BLaER1 treated with 17β-estradiol and CSF1 and Interleukin-3, amounts not matched to agents 10 nM and 100 nM (cell line): ENCODE data around the gene ACADVL.

ENCODE experiments used
- H3K27ac ChIP-seq, 11 experiments: shearing (Covaris generic); formaldehyde crosslinking; 2 replicates each; pipeline ENCODE4 v1.8.1; 2022
- H3K27me3 ChIP-seq, 11 experiments: shearing (Covaris generic); formaldehyde crosslinking; 2 replicates each; pipeline ENCODE4 v1.8.1; 2022
- H3K36me3 ChIP-seq, 11 experiments: shearing (Covaris generic); formaldehyde crosslinking; 2 replicates each; pipeline ENCODE4 v1.8.1; 2022
- H3K4me1 ChIP-seq, 10 experiments: shearing (Covaris generic); formaldehyde crosslinking; 2 replicates each; pipeline ENCODE4 v1.8.1; 2022
- H3K4me2 ChIP-seq, 11 experiments: shearing (Covaris generic); formaldehyde crosslinking; 2 replicates each; pipeline ENCODE4 v1.8.1; 2022
- H3K4me3 ChIP-seq, 10 experiments: shearing (Covaris generic); formaldehyde crosslinking; 2 replicates each; pipeline ENCODE4 v1.8.1; 2022
- H3K9ac ChIP-seq, 11 experiments: shearing (Covaris generic); formaldehyde crosslinking; 2 replicates each; pipeline ENCODE4 v1.8.1; 2022
- H3K9me3 ChIP-seq, 11 experiments: shearing (Covaris generic); formaldehyde crosslinking; replicated peaks in 1 of 11; 2 replicates each; pipeline ENCODE4 v1.8.1; 2022
- H4K20me1 ChIP-seq, 11 experiments: shearing (Covaris generic); formaldehyde crosslinking; 2 replicates each; pipeline ENCODE4 v1.8.1; 2022
- Cebpa-rat ChIP-seq, 11 experiments: shearing (Covaris generic); IDR thresholded peaks; 2 replicates each; pipeline ENCODE4 v1.8.1; 2022

ACADVL gene

GRCh38 chr17:7203391-7203790, 16.3 kb upstream of the ACADVL start:
- Histone ChIP-seq H3K4me3 (no peak overlapping the region), H3K4me1 (peaks cover 26 to 46% (median 41%) of the 10 kb centered on the region in 10 experiments), H3K27me3 (no peaks in the 10 kb centered on the region), H3K9me3 (no peaks in the 10 kb centered on the region), H3K27ac (peak overlapping the region in 1 of 11 experiments; percentile 78; a peak in 1 of 22 replicates), H3K9ac (no peak overlapping the region; a peak in 1 of 22 replicates), H4K20me1 (peaks cover 13 to 56% (median 40%) of the 10 kb centered on the region in 11 experiments; a peak in 18 of 22 replicates), H3K4me2 (no peak overlapping the region), H3K36me3 (peaks cover 53 to 66% (median 57%) of the 10 kb centered on the region in 11 experiments)
- no peak for TF ChIP-seq Cebpa-rat (IDR thresholded peaks at IDR 0.05)

DNA sequence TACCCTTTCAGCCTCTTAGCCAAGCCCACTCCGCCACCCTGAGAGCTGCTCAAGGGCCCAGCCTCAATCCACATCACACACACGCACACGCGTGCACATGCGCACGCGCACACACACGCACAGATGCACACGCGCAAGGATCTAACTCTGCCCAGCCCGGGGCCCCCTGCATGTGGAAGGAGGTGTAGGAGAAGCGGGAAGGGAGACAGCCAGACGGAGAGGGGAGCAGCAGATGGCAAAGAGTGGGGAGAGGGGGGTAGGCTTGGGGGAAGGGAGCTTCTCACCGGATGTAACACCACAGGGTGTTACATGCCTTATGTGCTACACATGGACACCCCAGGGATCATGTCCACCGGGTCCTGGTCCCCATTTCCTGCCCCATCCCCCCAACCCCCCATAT, 15.4 kb upstream of the ACADVL start:
- TF ChIP-seq Cebpa-rat (IDR thresholded peaks at IDR 0.05) = no peak
- H3K4me1 ChIP-seq = peaks cover 26 to 52% (median 47%) of the 10 kb centered on the region in 10 experiments
- no peaks in the 10 kb centered on the region for H3K27me3 ChIP-seq
- H3K4me3 ChIP-seq = peak overlapping the region in 9 of 10 experiments; percentile 42 to 68 (median 54); a peak in 18 of 20 replicates
- peaks cover 14 to 65% (median 49%) of the 10 kb centered on the region in 11 experiments; a peak in 19 of 22 replicates for H4K20me1 ChIP-seq
- H3K9ac ChIP-seq = peak overlapping the region; percentile 59 to 76 (median 69); a peak in 20 of 22 replicates
- H3K27ac ChIP-seq = peak overlapping the region in 10 of 11 experiments; percentile 53 to 78 (median 74); a peak in 20 of 22 replicates
- H3K36me3 ChIP-seq = peaks cover 45 to 66% (median 49%) of the 10 kb centered on the region in 11 experiments
- peak overlapping the region; percentile 60 to 94 (median 85) for H3K4me2 ChIP-seq
- H3K9me3 ChIP-seq = no peaks in the 10 kb centered on the region

- peak overlapping the region; percentile 59 to 76 (median 69) for H3K9ac ChIP-seq
- H3K27me3 ChIP-seq = no peaks in the 10 kb centered on the region
- H4K20me1 ChIP-seq = peaks cover 14 to 71% (median 55%) of the 10 kb centered on the region in 11 experiments; a peak in 19 of 22 replicates
- no peaks in the 10 kb centered on the region for H3K9me3 ChIP-seq
- peak overlapping the region; percentile 42 to 68 (median 54) for H3K4me3 ChIP-seq
- H3K27ac ChIP-seq = peak overlapping the region; percentile 33 to 78 (median 74); a peak in 21 of 22 replicates
- H3K4me1 ChIP-seq = peaks cover 26 to 56% (median 47%) of the 10 kb centered on the region in 10 experiments
- peak overlapping the region; percentile 60 to 94 (median 85) for H3K4me2 ChIP-seq
- no peak for TF ChIP-seq Cebpa-rat (IDR thresholded peaks at IDR 0.05)
- peaks cover 40 to 62% (median 43%) of the 10 kb centered on the region in 11 experiments for H3K36me3 ChIP-seq
Observed at GRCh38 chr17:7204828-7205461, 14.8 kb upstream of the ACADVL start.

- Histone ChIP-seq H3K4me3 (peak overlapping the region; percentile 42 to 68 (median 54); a peak in 14 of 20 replicates), H3K4me2 (peak overlapping the region; percentile 60 to 94 (median 85)), H3K9ac (peak overlapping the region; percentile 59 to 76 (median 69); a peak in 16 of 22 replicates), H4K20me1 (peaks cover 17 to 77% (median 62%) of the 10 kb centered on the region in 11 experiments; a peak in 20 of 22 replicates), H3K36me3 (peaks cover 34 to 62% (median 37%) of the 10 kb centered on the region in 11 experiments), H3K27ac (peak overlapping the region in 10 of 11 experiments; percentile 53 to 78 (median 74); a peak in 19 of 22 replicates), H3K27me3 (no peaks in the 10 kb centered on the region), H3K4me1 (peaks cover 26 to 61% (median 50%) of the 10 kb centered on the region in 10 experiments), H3K9me3 (no peaks in the 10 kb centered on the region)
- TF ChIP-seq Cebpa-rat (IDR thresholded peaks at IDR 0.05) = no peak
Observed at GRCh38 chr17:7205561-7205960, 14.2 kb upstream of the ACADVL start.

DNA sequence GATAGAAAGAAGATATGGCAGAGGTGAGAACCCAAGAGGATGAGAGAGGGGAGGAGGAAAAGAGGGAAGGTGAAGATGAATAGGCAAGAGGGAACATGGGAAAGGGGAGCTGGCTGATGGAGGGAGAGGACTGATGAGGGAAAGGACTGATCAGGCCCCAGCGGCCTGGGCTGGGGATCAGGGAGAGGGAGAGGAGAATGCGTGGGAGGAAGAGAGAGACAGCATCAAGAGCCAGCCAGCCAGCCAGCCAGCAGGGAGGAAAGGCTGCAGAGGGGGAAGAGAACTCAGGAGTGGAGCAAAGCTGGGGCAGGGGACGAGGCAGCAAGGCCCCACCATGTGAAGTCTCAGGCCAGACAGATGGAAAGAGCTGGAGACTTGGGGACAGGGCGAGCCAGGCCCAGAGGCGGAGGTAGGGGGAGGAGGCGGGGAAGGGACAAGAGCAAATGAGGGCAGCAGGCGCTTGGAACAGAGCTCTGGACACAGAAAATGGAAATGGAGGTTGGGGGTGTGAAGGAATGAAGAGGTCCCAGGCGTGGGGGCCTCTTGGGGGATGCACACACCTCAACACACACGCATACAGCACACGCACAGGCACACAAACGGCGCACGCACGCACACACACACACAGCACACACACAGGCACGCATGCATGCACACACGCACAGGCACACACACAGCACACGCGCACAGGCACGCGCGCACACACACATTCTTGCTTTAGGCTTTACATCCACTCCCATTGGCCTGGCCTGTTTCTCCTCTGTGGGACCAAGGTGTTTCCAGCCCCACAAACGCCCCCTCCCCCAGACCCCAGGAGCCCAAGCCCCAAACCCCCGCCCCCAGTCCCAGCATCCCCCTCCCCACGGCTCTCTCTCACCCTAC, 12.4 kb upstream of the ACADVL start:
- Histone ChIP-seq H3K4me3 (no peak overlapping the region), H3K9ac (peak overlapping the region in 2 of 11 experiments; percentile 18 to 28; a peak in 2 of 22 replicates), H3K36me3 (peaks cover 16 to 45% (median 19%) of the 10 kb centered on the region in 11 experiments), H3K9me3 (no peaks in the 10 kb centered on the region), H3K4me1 (peaks cover 33 to 73% (median 59%) of the 10 kb centered on the region in 10 experiments), H3K27me3 (no peaks in the 10 kb centered on the region), H3K4me2 (peak overlapping the region in 6 of 11 experiments; percentile 3 to 42 (median 23); a peak in 8 of 22 replicates), H3K27ac (peak overlapping the region in 1 of 11 experiments; percentile 29; a peak in 1 of 22 replicates), H4K20me1 (peaks cover 18 to 93% (median 75%) of the 10 kb centered on the region in 11 experiments; a peak in 20 of 22 replicates)
- no peak for TF ChIP-seq Cebpa-rat (IDR thresholded peaks at IDR 0.05)

- Histone ChIP-seq H3K4me2 (peak overlapping the region in 2 of 11 experiments; percentile 5 to 38; a peak in 1 of 22 replicates), H4K20me1 (peaks cover 18 to 96% (median 80%) of the 10 kb centered on the region in 11 experiments; a peak in 20 of 22 replicates), H3K9ac (peak overlapping the region in 2 of 11 experiments; percentile 5 to 56; a peak in 2 of 22 replicates), H3K36me3 (peaks cover 8 to 38% (median 11%) of the 10 kb centered on the region in 11 experiments), H3K27me3 (no peaks in the 10 kb centered on the region), H3K4me3 (no peak overlapping the region), H3K4me1 (peaks cover 40 to 80% (median 66%) of the 10 kb centered on the region in 10 experiments), H3K9me3 (no peaks in the 10 kb centered on the region), H3K27ac (no peak overlapping the region)
- no peak for TF ChIP-seq Cebpa-rat (IDR thresholded peaks at IDR 0.05)
Observed at GRCh38 chr17:7208027-7208571, 11.6 kb upstream of the ACADVL start.

DNA sequence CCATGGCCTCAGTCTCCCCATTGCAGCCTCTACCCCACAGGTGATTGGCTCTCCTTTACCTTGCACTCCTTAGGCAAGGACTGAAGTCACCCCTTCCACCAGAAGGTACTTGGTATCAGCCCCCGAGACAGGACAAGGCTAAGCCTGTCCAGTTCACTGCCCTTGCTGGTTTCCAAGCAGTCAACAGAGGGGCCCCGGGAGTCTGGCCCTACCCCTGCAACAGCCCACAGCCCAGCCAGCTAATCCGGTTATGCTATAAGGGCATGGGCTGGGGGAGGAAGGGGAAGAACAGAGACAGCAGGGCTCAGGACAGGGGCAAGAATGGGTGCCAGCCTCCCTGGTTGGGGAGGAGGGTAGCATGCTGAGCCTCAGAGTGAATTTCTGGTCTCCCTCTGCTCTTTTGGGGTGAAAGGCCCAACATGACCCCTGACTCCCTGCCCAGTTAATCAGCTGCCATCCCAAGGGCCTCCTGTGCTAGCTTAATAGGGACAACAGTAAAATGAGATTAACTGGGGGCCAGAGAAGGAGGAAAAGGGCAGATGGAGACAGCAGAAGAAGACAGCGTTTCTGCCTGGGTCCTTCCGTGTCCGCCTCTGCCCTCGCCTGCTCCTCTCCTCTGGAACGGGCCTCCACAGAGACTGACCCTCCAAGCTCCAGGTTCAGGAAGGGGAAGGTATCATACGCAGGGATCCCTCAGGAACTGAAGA, 10.8 kb upstream of the ACADVL start:
- peak overlapping the region in 1 of 11 experiments; percentile 18; a peak in 2 of 22 replicates for H3K27ac ChIP-seq
- H3K9ac ChIP-seq = peak overlapping the region in 5 of 11 experiments; percentile 25 to 56 (median 32); a peak in 5 of 22 replicates
- H3K36me3 ChIP-seq = peaks cover under 1 to 30% (median 3%) of the 10 kb centered on the region in 11 experiments; a peak in 20 of 22 replicates
- no peaks in the 10 kb centered on the region for H3K27me3 ChIP-seq
- peaks cover 48 to 86% (median 73%) of the 10 kb centered on the region in 10 experiments for H3K4me1 ChIP-seq
- peak overlapping the region in 3 of 11 experiments; percentile 5 to 38 (median 14); a peak in 2 of 22 replicates for H3K4me2 ChIP-seq
- TF ChIP-seq Cebpa-rat (IDR thresholded peaks at IDR 0.05) = no peak
- H3K4me3 ChIP-seq = no peak overlapping the region
- peaks cover 17 to 96% (median 80%) of the 10 kb centered on the region in 11 experiments; a peak in 19 of 22 replicates for H4K20me1 ChIP-seq
- no peaks in the 10 kb centered on the region for H3K9me3 ChIP-seq
